H4 (cell line): ENCODE data around the gene LRRC63. TPM values are rescaled to one million over a fixed set of nuclear protein-coding genes. Genes with fewer than 3 reads are reported as not detected.
"Not testable (repeated sequence)": the region's sequence is repeated elsewhere in the genome, so short reads cannot be mapped to it uniquely, and the experiment has no call there.

Experiments
- DNase-seq: peaks from one replicate; pipeline ENCODE4 v3.0.0-alpha.2; 2015; ENCODE audit warnings: low spot score
- total RNA-seq: library from RNA; depleted of rRNA; stranded (reverse); fragments of >200 nt; shearing (Covaris generic); gene quantifications from 2 replicates; pipeline ENCODE4 v1.2.3, GENCODE V29; 2014; rRNA removed

Gene LRRC63, protein sequence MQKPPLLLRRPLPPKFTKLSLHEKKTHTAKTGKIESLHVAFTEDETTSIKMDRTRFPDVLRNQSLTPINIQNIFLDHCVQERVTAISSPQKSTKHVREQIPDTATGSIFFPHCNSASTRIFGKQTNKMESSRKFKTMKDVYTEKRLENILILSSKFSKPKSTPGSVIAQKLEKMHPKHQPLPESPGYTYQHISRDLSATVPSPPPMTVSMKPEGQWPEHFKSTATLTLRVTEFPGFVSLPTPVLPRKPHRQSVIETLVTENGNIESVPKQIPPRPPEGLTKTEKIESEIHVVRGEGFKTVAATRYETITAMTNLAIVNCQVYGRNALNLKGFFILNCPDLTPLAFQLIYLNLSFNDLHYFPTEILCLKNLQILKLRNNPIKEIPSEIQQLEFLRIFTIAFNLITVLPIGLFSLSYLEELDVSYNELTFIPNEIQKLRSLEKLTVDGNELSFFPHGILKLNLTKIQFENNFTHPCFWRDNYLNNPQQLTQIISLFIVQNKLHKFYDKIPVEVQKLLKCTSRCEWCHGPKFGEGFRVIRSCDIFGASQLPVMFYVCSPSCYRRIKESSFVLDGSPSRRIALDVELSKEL
- total RNA-seq: 0.10 TPM in 1 of 2 replicates, not detected in the other

DNA sequence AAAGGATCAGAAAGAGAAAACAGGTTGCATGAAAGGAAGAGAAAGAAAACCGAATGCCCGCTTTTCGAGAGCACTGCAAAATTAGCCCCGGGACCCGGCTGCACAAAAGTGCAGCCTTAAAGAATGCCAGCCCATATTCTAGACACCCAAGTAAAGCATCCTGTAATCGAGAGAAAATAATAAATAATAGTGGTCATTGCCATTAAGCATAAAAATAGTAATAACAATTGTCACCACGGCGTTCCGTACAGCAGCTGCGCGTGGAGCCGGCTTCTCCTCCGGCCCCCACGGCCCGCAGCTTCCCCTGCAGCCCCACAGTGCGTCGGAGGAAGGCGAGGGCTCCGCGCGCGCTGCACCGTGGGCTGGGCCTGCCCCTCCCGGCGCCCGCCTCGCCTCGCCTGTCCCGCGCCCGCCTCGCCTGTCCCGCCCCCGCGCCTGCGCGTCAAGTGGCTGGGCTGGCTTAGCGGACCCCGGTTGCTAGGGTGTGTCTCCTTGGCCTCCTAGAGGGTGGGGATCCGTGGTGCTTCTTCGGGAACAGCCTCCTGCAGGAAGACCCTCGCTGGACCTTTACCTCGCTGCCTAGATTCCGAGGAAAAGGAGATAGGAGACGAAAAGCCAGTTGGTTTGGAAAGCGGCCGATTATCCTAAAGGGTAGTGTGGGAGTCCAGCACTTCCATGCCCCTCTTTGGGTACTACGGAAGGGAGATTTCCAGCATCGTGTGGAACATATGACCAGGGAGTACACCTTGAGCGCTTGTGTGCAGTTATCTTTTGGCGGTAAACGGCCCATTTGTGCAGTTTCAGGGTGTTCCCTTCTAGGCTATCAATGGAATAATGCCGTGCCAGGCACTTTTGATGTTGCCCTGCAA lies at the start of gene LRRC63:
LRRC63 (plus strand) TSS at position 446 of the 869 bp plus-strand sequence. CDS start 1,107 bp downstream, outside the sequence.
- DNase-seq: peak; percentile 60

DNA sequence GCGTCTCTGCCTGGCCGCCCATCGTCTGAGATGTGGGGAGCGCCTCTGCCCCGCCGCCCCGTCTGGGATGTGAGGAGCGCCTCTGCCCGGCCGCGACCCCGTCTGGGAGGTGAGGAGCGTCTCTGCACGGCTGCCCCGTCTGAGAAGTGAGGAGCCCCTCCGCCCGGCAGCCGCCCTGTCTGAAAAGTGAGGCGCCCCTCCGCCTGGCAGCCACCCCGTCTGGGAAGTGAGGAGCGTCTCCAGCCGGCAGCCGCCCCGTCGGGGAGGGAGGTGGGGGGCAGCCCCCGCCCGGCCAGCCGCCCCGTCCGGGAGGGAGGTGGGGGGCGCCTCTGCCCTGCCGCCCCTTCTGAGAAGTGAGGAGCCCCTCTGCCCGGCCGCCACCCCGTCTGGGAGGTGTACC lies 49.0 kb upstream of the LRRC63 start:
- not testable (repeated sequence) for DNase-seq

DNA sequence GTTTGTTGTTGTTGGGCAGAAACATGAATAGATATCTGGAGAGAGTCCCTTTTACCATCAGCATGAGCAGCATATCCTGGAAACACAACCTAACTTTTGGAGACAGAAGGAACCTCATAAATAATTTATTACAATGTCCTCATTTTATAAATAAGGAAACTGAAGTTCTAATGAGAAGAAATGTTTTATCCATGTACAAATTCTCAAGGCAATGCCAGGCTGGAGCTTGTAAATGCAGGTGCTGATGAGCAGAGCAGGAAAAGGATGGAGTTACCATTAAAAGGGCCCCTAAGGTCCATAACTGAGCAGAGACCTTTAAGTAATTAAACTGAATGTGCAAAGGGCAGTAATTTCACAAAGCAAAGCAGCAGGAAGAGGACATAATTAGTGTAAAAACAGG lies 47.1 kb upstream of the LRRC63 start:
- no peak for DNase-seq

DNA sequence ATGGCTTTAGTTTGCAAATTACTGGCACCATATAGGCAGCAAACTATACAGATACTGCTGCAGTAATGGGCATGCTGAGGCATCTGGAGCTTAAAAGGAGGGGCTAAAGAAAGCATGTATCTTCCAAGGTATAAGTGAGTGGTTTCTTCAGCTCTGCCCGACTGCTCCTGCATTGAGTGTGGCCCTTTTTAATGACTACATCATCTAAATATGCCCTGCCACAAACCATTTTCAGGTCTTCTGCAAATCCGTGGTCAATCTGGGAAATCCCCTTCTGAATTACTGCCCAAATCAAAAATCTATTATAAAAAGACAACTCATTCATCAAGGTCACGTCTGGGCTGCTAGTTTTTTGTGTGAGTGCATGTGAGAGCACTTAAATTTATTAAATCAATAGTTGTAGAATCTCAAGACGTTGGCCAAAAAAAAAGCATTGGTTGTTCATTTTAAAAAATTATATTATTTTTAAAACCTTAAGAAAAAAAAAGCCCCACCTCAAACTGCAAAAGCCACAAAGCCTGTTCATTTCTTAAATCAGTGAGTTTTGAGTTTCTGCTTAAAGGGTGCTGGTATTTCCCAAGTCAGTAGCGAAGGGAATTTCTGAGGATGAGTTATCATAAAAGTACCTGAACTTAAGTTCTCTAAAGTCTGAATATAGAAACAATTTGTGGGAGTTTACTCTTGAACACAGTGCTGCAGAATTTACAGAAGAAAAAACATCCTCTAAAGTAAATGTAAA lies 46.1 kb upstream of the LRRC63 start:
- DNase-seq: peak; percentile 17

DNA sequence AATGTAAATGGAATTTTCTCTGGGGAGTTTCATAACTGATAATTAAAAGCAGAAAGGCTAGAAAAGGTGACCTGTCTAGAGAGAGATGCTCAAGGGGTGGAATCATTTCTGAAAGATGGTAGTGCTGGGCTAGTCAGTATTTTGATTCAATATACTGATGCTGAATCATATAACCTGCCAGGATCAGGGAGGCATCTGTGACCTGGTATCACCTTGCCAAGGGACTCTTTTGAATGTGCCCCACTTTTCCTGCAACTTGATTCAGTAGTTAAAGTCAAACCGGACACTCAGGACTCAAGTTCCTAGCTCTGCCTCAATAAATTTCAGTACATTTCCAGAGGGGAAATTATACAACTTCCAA lies 45.5 kb upstream of the LRRC63 start:
- DNase-seq: no peak

DNA sequence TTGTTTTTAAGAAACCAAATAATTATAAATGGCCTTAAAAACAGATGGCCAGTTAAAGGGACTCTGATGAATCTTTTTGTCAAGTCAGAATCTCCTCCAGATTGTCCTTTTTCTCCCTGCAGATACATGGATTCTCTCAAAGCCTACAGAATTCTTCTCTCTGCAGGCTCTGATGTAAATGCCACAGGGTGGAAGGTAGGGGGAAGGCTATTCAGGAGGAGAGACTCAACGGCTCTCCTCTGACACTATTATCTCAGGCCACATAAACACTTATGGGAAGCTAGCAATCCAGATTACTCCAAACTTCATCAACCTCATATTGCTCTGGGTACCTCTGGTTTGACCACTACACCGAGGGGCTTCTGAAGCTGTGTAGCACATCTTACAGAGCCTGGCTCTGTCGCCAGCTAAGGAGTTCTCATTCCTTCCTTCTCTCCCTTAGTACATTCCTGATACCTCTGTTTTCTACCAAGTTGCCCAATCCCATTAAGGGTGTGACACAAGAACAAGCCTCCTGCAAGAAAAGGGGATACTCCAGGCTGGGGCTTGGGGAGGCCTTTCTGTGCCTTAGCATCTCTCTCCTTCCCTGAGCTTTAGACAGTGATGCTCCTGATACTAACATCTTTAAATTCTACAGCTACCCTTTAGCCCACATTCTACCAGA lies 44.6 kb upstream of the LRRC63 start:
- DNase-seq: no peak

DNA sequence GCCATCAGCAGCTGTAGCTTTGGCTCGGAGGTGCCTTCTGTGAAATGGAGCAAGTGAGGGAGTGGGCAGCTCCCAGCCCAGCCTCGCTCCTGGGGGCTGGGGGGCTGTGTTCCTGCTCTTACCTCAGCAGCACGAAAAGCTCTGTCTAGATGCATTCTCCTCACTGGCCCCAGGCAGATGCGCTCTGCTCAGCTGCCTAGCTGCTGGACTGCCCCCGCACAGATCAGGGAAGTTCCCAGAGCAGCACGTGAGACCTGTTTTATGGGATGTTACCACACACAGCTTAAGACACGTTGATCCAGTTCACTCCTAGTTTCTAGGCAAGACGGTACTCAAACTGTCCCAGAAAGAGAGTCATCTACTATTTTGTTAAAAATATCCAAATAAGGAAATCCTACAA lies 43.4 kb upstream of the LRRC63 start:
- DNase-seq: no peak

DNA sequence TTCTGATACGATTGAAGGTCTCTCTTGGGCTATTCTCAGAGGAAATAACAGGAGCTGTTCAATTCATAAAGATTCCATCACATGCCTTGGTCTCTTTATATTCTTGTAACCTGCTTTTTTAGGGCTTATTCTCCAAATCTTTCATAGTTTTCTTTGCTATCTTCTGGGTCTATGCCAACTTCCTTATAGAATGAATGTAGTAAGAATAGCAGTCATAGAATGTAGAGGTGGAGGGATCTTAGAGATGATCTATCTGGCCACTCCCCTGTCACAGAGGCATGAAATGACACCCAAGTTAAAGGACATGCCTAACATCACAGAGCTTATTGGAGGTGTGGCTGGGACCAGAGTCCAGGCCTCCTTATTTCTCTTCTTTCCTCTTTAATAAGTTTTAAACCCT lies 42.9 kb upstream of the LRRC63 start:
- DNase-seq: no peak

DNA sequence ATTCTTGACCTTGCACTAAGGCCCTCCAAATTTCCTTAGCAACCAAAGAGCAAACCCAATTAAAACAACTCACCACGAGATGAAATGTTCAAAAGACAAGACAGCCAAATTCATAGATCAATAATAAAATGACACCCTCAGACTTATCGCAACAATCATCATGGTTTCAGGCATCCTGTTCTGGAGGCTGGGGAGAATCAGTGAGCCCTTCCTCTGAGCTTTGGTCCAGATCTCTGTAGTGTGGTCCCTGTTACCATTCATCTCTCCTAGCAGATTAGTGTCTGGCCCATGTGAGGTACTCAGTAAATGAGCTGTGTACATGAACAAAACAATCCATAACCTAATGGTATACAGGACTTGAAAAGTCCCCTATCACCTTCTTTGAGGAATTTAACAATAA lies 42.0 kb upstream of the LRRC63 start:
- DNase-seq: no peak

DNA sequence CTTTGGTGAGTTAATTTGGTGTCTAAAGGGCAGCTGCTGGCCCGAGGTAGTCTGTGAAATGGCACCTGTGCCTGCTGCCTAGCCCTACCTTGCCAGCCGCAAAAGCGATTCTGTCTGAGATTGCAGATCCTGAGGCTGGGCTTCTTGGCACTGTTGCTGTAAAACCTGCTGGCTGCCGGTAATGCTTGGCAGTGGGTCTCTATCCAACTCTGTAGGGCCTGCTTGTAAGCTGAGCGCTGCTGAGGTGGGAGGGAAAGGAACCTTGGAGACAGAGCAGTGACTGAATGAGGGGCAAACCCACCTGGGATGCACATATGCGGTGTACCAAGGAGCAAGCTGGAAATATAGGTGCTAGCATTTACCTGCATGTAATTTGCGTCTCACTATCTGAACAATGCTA lies 41.5 kb upstream of the LRRC63 start:
- no peak for DNase-seq

DNA sequence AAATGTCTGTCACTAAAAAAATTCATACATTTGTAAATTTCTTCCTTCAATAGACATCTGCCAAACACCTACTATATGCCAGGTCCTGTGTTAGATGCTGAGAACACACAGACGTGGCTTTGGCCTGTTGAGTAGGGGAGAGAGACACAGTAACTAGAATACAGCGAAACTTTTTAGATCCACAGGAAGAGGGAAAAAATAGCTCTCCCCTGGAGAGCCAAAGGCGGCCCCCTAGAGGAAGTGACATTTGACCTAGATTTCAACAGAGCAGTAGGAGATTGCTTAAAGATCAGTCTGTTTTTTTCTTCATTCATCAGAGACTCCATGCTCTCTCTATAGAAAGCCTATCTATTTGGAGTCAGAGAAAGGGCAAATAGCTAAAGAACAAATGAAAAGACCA lies 41.0 kb upstream of the LRRC63 start:
- DNase-seq: no peak

DNA sequence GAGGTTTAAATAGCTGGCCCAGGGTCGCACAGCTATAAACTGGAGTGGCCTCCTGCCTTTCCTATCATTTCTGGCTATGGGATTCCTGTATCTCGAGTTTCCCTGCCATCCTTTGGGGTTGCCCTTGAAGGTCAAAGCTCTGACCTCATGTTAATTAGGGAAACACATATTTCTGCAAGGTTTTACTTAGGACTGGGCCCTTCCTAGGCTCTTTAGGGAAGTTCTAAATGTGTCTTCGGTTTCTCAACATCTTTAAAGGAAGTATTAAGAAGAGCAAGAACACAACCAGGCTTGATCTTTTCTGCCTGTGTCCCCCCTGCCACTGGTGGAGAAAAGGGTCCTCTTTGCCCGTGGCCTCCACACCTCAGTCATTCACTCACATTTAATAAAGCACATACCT lies 40.5 kb upstream of the LRRC63 start:
- DNase-seq: no peak

DNA sequence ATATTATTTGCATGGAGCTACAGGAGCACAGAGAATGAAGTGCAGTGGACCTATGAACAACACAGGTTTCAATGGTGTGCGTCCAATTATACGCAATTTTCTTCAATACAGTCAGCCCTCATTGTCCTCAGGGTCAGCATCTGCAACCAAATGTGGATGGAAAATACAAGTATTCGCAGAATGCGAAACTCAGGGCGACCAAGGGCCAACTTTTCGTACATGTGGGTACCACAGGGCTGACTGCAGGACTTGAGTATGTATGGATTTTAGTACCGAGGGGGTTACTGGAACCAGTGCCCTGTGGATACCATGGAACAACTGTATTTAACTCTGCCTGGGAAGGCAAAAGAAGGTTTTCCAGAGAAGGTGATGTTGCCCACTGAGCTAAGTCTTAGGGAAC lies 40.0 kb upstream of the LRRC63 start:
- DNase-seq: no peak

DNA sequence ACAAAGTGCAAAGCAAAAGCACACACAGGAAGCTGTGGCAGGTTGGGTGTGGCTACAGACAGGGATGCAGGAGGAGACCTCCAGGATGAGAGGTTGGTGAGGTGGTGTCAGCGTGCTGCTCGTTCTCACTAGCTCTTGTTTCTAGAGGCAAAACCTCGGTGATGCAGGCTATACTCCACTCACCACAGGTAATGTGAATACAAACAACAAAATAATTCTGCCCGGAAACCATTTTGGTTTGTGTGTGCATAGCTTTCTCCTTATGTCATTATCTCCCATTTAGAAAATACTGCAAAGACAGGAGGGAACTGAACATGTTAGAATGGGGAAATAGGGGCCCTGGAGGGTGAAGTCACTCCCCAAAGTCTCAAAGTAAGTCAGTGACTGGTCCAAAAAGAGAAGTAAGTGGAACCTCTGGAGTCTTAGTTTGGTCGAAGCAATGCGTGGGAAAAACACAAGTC lies 39.2 kb upstream of the LRRC63 start:
- DNase-seq: peak; percentile 30

DNA sequence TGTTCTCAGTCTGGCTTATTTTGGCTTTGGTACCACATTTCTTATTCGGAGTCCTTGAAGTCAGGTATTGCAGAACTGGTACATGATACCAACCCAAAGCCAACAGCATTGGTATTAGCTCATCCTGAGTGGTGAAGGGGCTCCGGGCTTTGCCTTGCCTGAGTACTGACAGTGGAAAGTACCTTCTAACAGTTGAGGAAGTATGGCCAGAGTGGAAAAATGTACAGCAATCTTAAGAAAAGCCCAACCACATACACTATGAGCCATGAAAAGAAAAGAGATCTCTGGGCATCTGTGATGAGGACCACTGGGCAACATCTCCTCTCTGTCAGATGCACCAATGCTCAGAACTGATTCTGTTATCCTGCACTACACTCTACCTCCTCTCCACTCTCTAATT lies 38.1 kb upstream of the LRRC63 start:
- DNase-seq: no peak

DNA sequence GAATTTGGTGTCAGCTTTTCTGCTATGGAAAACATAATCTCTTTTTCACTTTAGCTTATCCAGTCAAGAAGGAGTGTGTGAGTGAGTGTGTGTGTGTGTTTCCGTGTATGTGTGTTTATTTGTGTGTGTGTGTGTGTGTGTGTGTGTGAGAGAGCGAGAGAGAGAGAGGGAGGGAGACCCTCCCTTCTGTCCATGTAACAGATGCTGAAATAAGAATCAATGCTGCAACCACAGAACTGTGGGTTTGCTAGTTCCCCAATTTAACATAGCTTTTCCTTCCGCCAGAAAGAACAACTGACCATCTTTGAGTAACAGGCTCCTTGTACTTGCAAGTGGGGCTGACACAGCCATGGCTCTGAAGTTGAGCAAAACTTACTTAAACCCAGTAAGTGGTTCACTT lies 35.0 kb upstream of the LRRC63 start:
- no peak for DNase-seq

DNA sequence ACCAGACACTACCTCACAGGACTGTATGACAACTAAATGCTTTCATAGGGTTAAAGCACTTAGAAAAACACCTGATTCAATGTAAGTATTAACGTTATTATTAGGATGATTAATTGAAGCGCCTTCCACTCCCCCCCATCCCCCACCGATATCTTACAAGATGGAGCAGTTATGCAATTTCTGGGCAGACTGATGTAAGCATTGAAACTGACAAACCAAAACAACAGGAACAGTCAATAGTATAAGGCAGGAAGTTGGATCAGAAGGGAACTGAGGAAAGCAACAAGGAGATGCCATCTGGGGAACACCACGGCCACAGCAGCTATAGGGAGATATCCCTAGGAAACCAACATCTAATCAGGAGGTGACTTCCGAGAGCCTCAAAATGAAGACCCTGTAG lies 33.6 kb upstream of the LRRC63 start:
- DNase-seq: no peak

DNA sequence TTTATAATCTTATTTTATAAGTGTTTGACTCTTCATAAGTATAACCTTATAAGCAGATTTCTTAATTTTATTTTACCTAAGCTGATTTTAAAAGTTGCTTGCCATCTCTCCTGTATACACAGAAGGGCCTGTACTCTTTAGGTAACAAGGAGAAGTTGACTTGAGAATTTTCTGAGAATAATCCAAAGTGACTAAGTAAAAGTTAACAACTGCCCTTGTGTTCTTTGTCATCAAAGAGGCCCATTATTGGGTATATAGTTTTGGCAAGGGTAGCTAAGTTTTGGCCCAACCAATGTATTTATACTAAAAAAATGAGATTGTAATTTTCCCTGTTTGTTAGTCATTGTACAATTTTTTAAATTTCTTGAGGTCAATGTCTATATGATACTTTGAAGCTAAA lies 32.9 kb upstream of the LRRC63 start:
- DNase-seq: no peak

DNA sequence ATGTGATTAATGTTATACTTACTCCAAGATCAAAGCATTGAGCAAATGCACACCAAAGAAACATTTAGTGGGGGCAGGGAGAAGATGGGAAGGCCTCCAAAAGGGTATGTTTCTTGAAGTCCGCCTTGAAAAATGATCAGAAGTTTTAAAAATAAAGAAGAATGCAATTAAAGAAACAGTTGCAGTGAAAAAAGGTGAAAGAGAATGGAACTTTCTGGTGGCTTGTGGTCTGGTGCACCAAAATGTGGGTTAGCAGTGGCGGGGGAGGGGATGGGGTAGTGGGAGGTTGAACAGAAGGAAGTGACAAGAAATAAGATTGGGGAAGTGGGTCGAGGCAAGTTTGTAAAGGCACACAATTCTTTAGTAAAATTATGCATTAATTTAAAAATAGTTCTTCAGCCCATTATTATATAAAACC lies 32.2 kb upstream of the LRRC63 start:
- DNase-seq: no peak

DNA sequence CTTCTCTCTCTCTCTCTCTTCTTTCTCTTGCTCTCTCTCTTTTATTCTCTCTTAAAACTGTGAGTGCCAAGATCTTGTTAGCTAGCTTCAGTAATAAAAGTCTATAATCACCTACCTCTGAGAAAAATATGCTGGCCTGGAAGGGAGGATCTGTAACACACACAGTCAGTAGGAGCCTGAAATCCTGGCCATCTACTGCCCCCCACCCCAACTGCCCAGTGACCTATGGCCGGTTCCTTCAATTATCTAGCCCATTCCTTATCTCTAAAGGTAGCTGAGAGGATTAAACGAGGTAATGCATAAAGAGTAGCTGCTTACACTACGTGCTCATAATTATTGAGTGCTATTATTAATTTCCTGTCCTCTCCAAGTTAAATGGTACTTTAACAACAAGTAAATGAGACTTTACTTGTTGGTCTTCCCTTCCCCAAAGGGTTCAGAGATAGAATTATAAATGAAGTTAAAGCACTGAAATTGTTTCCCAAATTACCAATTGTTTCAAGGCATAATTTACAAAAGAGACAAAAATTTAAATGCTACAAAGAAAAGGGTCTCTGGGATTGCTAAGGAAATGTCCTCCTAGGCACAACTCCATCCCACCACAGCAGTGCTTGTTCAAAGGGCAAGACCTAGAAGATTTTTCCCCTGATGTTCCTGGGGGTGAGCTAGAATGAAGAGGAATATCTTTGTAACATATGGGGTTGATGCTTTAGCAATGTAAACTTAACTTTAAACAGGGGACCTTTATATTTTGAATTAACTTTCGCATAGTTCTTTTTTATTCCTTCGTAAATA lies 31.6 kb upstream of the LRRC63 start:
- DNase-seq: no peak
